Cardiac fibroblast (primary cell): ENCODE results near the gene EBP.
"Not testable (repeated sequence)": the region's sequence is repeated elsewhere in the genome, so short reads cannot be mapped to it uniquely, and the experiment has no call there.

Source experiments
- DNase-seq, 2 donors: peaks; one replicate each; pipeline versions ENCODE4 v3.0.0 to v3.0.0-alpha.2; 2010; ENCODE audit warnings: low read depth in 2 of 2
- H3K4me3 ChIP-seq, 2 donors: replicated peaks in 1 of 2; 1 replicate in 1 of 2; 2 replicates in 1 of 2; pipeline ENCODE4 v1.5.1; 2011; ENCODE audit warnings: low read depth in 2 of 2, low read length in 2 of 2, mild to moderate bottlenecking in 2 of 2, moderate library complexity in 1 of 2
- CTCF ChIP-seq: IDR thresholded peaks from one replicate; pipeline ENCODE4 v1.5.1; 2011; ENCODE audit warnings: low read depth, mild to moderate bottlenecking, low read length, inconsistent platforms

The EBP gene

GRCh38 chrX:48541140-48541814 lies 19.7 kb downstream of the EBP start:
- TF ChIP-seq CTCF: no peak
- no peak overlapping the region for H3K4me3 ChIP-seq
- no peak for DNase-seq

GRCh38 chrX:48548871-48549270 lies 27.3 kb downstream of the EBP start:
- DNase-seq: no peak
- no peak overlapping the region for H3K4me3 ChIP-seq
- no peak for TF ChIP-seq CTCF

- peak in 1 of 2 donors; percentile 53 for DNase-seq
- not testable (repeated sequence) for H3K4me3 ChIP-seq
Observed at GRCh38 chrX:48555731-48556325, 34.2 kb downstream of the EBP start.

- TF ChIP-seq CTCF: no peak
- peak; percentile 84 to 91 for DNase-seq
Observed at GRCh38 chrX:48558271-48558670, 36.7 kb downstream of the EBP start.

GRCh38 chrX:48559636-48560035 lies 38.0 kb downstream of the EBP start:
- no peak for TF ChIP-seq CTCF
- DNase-seq: no peak
- no peak overlapping the region for H3K4me3 ChIP-seq

More at GRCh38 chrX:48558271-48558670, 36.7 kb downstream of the EBP start:
- no peak overlapping the region for H3K4me3 ChIP-seq

GRCh38 chrX:48560056-48560455 lies 38.4 kb downstream of the EBP start:
- no peak overlapping the region for H3K4me3 ChIP-seq
- no peak for DNase-seq
- no peak for TF ChIP-seq CTCF

- H3K4me3 ChIP-seq: no peak overlapping the region
- no peak for DNase-seq
- no peak for TF ChIP-seq CTCF
Observed at GRCh38 chrX:48560681-48561080, 39.1 kb downstream of the EBP start.
